Epidermal melanocyte (primary cell): ENCODE results near the gene HAPLN3.

ENCODE experiments used
- DNase-seq: peaks from one replicate; pipeline ENCODE4 v3.0.0; 2011; ENCODE audit warnings: low spot score; ENCODE audit not compliant: insufficient read length

HAPLN3 gene

DNA sequence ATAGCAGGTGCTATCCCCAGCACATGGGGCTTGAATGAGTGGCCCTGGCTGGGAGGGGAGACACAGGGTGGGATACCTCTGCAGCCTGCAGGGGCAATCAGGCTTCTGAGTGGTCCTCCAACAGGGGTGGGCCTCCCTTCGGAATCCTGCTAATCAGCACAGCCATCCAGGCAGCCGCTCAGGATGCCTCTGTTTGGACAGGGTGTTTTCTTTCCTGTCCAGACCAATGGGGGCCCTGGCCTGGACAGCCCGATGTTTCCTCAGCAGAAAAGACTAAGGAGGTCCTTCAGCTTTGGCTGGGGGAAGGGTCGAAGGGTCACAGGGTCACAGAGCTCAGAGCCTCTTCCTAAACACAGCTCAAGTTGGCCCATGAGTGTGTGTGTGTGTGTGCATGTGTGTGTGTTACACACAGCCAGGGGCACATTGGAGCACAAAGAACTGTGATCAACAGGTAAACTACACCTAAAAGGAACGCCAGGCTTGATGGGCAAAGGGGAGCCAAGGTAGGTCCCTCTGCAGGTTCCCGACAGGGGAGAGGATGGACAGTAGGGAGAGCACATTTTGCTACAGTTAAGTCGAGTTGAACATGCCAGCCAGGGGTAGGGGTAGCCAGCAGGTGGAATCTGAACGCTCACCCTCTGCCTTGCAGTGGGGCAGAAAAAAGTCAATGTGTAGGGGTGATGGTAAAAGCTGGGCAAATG, 1.1 kb upstream of the HAPLN3 start:
- DNase-seq, result no peak

GRCh38 chr15:88894348-88894818, 961 bp downstream of the HAPLN3 start:
- DNase-seq, result no peak

DNA sequence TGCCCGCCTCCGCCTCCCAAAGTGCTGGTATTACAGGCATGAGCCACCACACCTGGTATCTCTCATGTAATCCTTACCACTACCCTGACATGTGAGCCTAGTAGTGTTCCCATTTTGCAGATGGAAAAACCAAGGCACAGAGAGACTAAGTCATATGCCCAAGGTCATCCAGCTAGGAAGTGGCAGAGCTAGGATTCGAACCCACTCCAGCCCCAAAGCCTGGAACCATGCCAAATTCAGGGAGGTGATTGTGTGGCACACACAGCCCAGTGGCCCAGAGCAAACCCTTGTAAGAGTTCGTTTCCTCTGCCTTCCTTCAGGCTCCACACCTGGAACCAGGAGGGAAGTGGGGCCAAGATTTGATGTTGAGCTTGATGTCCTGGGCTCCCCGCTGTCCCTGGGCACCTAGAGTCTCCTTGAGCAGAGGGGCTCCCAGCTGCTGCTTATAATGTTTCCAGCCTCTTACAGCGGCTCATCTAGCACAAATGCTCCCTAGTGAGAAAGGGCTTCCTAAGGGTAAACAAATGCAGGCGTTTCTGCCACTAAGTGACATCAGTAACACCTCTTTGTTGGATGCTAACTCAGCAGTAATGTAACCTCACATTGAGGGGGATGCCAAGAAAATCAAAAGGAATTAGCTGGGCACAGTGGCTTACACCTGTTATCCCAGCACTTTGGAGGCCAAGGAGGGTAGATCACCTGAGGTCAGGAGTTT, 3.6 kb downstream of the HAPLN3 start:
- no peak for DNase-seq

GRCh38 chr15:88890495-88890894, 4.8 kb downstream of the HAPLN3 start:
- DNase-seq, result peak; percentile 48

GRCh38 chr15:88888719-88889118, 6.6 kb downstream of the HAPLN3 start:
- no peak for DNase-seq

- no peak for DNase-seq
Observed at GRCh38 chr15:88887068-88887580, 8.2 kb downstream of the HAPLN3 start.

DNA sequence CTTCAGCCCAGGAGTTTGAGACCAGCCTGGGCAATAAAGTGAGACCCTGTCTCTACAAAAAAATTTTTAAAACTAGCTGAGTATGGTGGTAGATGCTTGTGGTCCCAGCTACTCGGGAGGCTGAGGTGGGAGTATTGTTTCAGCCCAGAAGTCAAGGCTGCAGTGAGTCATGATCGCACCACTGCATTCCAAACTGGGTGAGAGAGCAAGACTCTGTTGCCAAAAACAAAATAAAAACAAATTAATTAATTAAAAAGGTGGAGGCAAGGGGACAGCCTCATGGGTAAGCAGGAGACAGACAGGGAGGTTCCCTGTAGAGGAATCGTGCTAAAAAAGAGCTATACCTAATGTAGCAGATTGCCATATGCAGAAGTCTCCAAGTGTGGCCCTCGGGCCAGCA, 12.6 kb downstream of the HAPLN3 start:
- no peak for DNase-seq

GRCh38 chr15:88881775-88882174, 13.6 kb downstream of the HAPLN3 start:
- DNase-seq, result no peak

- no peak for DNase-seq
Observed at GRCh38 chr15:88880944-88881740, 14.2 kb downstream of the HAPLN3 start.

DNA sequence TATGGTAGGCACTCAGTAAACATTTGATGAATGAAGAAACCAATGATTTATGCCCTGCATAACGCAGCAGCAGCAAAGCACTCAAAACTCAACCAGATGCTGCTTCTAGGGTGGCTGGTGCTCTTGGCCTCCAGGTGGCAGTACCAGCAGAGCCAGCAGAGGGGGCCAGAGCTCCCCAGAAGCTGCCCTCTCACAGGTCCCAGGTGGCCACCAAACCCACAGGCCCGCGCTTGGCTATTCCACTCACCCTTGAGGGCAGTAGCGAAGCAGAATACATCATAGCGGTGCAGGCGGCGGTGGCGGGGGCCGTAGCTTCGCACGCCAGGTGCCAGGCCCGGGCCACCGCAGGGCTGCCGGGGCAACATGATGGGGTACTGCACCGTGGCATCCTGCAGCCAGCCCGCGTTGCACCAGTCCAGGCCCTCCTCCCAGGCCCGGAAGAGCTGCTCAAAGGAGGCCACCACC, 16.6 kb downstream of the HAPLN3 start:
- peak; percentile 42 for DNase-seq

GRCh38 chr15:88877906-88878305, 17.4 kb downstream of the HAPLN3 start:
- DNase-seq, result no peak

GRCh38 chr15:88877415-88877814, 17.9 kb downstream of the HAPLN3 start:
- no peak for DNase-seq

- no peak for DNase-seq
Observed at GRCh38 chr15:88876573-88876972, 18.8 kb downstream of the HAPLN3 start.

DNA sequence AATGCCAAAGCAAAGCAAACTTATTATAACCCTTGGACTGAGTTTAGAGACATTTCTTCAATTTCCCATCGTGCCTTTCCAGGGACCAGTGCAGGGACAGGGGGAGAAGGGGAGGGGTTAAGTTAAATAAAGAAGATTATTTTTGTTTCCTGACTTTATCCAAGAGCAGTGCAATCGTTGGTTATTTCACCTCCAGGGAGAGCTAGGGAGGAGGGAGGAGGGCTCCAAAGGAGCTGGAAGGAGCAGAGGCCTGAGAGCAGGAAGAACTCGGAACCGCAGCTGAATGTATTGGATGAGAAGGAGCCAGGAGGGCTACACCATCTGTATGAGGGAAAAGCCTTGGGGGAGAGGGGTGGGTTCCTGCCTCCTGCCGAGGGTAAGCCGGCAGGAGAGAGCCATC, 20.7 kb downstream of the HAPLN3 start:
- no peak for DNase-seq

- DNase-seq, result no peak
Observed at GRCh38 chr15:88874275-88874674, 21.1 kb downstream of the HAPLN3 start.

- no peak for DNase-seq
Observed at GRCh38 chr15:88873786-88874185, 21.6 kb downstream of the HAPLN3 start.

DNA sequence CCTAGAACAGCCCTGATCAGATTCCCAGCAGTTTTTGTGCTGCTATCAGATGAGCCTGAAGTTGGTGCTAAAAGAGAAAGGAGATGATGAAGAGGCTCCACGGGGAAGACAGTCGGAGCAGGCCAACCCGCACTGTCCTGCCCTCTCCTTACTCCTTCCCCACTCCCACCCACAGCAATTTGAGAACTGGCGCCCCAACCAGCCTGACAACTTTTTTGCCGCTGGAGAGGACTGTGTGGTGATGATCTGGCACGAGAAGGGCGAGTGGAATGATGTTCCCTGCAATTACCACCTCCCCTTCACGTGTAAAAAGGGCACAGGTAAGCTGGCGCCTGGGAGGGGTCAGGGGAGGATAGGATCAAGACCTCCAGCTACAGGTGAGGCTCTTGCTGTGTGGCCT, 22.6 kb downstream of the HAPLN3 start:
- no peak for DNase-seq

DNA sequence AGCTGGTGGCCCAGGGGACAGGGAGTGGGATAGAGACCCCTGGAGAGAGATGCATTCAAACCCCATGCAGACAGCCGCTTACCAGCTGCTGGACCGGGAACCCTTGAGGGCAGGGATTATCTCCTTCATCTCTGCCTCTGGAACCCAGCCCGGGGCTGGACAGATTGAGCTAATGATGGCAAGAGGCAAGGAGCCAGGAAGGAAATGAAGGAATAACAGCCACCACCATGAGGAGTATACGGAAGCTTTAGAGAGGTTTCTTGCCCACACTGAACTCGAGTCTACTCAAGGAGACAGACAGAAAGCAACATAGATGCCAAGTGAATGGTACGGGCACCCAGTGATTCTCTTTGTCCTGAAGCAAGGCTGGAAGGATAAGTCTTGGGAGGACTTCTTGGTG, 23.2 kb downstream of the HAPLN3 start:
- DNase-seq, result no peak

GRCh38 chr15:88871313-88871712, 24.0 kb downstream of the HAPLN3 start:
- DNase-seq, result no peak

GRCh38 chr15:88866295-88866881, 29.0 kb downstream of the HAPLN3 start:
- no peak for DNase-seq

DNA sequence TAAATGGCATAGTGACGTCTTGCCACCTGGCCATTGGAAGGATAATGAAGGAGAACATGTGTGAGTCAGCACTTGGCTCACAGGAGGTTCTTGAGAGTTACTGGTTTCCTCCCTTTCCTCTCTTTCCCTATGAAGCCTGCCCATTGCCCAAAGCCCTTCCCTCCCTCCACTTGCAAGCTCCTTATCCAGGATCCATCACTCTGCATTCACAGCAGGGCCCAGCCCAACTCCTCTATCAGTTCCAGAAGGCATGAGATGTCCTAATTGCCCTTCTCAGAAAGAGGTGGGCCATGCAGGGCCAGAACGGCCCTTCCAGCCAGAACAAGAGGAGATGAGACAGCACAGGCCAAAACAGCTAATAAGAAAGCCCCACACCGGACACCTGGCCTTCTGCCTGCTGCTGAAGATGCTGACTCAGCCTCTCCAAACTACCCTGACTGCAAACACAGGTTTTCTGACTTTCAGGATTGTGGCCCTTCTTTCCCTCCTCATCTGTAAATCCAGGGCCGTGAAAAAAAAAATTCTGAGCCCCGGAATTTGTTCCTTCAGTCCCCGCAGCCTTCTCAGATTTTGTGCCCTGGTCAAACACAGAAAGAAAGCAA, 29.7 kb downstream of the HAPLN3 start:
- no peak for DNase-seq
